Stimulated activated CD8-positive, alpha-beta memory T cell treated with anti-CD3 and anti-CD28 coated beads, Interleukin-7, amount 100 ng/mL, for 1 hour (primary cell): Measurements from ENCODE around the gene ANKRD28.
"Not testable (repeated sequence)": the region's sequence is repeated elsewhere in the genome, so short reads cannot be mapped to it uniquely, and the experiment has no call there.

ENCODE experiments used
- DNase-seq, 2 donors: peaks; one replicate each; pipeline ENCODE4 v3.0.0-alpha.2; 2020; ENCODE audit warnings: low read depth in 2 of 2

The ANKRD28 gene

DNA sequence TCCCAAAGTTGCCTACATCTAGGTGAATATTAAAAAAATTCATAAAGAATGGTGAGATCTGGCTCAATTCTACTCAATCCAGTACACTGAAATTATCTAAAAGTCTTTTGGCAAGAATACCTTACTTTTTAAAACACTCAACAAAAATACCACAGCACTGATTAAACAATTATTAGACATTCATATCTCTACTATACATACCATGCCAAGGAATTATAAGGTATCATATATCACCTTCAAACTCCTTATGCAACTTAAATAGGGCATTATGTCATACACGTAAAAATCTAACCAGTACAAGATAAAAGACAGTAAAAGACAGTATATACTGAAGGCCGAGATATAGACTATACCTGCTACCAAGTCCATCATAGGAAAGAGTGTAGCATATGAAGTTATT lies 6.1 kb upstream of the ANKRD28 start:
- DNase-seq = no peak

DNA sequence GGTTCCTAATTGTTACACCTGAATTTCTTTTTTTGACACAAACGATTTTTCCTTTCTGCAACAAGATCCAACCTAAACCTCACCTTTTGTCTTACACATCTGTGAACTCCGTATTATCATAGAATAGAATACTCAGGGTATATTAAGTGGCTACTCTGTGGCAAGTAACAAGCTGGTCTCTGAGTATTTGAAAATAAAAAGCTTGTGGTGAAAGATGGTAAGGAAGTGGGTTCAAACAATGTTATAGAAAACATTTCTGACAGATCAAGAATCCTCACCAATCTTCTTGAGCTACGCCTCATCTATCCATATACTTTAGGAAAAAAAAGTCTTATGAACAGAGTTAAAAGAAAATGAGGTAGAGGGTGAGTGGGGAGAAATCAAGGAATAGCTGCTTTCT lies 3.5 kb upstream of the ANKRD28 start:
- DNase-seq = no peak

DNA sequence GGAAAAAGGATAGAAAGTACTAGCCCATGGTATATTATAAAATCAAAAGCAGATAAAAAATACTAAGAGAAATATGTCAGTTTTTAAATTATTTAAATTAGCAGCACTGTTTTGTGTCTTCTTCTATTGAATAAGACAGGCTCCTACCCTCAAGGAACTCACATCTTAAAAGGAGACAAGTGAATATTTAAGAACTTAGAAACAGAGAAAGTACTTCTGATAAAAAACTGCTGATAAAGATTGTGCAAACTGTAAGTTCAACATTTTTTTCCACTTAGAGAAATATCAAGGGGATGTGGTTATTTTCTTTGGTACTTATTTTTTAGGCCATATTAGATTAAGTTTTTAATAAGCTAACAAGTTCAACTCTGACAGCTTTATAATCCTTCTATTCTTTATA lies 3.0 kb upstream of the ANKRD28 start:
- no peak for DNase-seq

DNA sequence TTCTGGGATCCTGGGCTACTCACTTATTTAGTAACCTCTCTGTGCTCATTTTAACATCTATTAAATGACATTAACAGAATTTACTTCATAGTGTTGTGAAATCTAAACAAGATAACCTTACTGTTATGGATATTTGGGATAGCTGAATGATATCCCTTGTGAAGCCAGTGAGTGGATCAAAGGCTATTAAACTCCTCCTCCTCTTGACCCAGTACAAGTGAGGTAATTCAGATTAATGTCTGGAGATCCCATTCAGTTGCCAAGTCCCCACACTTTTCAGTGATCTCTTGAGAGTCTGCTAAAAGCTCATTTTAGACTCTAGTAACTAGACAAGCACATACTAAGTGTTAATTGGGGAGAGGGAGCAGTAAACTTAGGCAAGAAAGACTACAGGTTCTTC lies 2.5 kb upstream of the ANKRD28 start:
- DNase-seq = no peak

DNA sequence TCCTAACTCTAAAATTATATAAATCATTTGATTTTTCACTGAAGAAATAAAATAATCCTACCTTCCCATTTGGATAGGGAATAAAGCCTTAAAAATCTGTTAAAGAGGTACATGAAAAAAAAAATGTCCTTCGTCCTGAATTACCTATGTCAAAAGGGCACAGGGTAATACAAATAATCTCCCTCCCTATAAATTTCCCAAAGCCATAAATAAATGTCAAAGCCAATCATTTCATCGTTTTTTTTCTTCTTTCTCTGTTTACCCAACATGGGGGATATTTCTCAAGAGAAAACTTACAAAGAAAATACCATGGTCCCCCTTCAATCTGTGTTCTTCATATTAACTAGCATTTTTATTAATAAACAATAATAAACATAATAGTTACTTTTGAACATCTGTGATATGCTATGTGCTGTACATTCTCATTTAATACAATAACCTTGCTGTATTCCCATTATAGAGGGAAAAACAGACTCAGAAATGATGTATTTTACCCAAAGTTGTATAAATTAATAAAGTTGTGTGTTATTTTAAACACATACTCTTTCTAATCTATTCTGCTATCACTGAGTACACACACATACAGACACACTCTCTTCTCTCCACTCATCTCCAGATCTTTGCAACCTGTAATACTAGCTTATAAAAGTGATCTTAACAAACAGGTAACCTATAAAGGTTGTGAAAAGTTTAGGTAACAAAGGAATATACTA lies 910 bp upstream of the ANKRD28 start:
- no peak for DNase-seq

DNA sequence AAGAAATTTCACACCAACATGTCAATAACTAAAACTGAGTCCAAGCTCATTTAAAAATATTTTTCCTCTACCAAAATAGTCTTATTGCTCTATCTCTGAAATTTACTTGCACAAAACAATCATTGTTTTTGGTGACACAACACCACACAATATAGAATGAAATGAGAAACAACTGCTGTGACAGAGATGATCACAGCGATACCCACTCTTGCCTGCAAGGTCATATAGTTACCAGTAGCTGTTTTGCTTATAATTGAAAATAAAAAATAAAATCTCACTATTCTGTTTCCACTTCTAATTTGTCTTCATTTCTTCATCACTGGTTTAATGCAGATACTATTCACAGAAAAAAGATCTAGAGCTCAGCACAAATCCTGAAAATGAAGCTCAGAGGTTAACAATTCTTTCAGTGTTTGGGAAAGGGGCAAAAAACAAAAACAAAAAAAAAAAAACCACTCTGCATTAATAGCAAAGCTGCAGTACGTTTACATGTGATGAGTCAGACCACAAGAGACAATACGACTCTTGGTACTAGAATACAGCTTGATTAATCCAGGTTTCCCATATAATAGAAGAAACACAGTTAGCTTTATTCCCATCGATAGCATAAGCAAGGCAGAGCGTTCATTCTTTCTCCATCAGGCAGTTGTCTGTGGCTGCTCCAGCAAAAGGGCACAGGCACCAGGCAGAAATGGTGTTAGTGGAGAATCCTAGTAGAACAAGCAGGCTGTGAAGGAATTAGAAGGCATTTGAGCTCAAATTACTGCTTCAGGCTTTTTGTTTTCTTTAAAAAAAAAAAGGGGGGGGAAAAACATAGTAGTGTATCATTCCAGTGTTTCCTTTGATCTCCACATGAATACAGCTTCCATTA lies 773 bp downstream of the ANKRD28 start:
- no peak for DNase-seq

DNA sequence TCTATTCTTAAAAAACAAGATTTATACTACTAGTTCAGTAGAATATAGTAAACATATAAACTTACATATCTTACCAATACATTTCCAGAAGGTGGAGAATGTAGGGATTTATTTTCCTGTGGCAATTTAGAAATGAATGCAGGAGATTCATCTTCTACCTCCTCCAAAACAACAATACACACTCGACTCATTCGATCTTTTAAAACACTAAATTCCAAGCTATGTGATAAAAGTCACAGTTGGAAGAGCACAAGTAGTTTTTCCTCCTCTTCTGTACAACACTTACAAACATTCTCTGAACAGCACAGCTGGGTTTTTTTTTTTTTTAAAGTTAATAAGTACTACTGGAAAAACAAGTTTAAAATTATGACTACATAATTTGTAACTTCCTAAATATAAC lies 1.4 kb downstream of the ANKRD28 start:
- DNase-seq = no peak

DNA sequence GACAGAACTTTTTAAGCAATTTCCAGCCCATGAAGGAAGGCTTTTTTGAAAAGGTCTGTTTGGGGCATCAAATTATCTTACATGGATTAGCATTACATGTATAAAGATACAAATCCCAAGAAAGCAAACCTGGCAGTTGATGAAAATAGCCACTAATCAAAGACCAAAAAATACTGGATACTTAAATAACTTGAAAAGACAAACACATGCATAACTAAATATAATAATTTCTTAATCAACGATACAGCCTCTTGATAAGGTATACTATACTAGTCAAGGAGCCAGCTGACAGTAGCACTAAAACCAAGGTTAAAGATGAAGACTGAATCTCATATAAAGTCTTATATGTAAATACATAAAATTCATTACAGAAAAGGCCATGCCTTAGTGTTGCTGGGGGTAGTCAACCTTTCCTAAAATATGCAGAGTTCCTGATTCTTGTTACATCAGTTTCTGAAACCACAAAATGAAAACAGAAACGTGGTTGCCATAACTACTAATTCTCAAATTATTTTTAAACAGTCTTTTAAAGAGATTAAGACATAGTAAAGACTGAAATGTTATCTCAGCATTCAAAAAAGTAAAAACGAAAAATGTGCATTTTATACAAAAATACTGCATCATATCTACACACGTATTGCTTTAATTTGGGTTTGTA lies 2.0 kb downstream of the ANKRD28 start:
- no peak for DNase-seq

DNA sequence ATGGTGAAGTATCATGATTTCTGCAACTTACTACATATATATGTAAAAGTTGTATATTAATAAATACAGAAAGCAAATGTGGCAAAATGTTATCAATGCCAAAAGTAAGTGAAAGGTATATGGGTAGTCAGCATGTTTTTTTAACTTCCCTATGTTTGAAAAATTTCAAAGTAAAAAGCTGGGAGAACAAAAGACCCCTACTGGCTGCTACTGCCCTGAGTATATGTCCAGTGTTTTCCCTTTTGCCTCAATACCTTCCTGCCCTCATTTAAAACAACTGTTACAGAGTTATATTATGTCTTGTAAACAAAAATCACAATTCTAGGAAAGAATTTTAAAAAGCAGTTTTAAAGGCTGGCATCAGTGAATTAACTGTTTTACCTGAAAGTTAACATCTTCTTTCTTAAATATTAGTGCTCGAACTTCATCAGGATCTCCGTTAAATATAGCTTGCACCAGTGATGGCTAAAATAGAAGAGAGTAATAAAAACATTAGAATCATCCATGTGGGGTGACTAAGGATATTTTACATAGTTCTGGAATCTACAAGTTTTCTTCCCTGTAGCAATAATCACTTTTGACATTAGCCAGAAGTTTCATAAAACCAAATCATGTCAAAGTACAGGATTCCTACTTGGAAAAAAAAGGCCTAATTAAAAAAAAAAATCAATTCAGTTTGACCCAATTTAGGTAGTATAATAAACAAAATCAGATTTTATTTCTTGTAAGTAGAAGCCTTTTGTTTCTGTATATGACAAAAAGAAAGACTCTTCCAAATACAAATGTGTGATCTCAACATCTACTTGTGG lies 2.7 kb downstream of the ANKRD28 start:
- DNase-seq = no peak

DNA sequence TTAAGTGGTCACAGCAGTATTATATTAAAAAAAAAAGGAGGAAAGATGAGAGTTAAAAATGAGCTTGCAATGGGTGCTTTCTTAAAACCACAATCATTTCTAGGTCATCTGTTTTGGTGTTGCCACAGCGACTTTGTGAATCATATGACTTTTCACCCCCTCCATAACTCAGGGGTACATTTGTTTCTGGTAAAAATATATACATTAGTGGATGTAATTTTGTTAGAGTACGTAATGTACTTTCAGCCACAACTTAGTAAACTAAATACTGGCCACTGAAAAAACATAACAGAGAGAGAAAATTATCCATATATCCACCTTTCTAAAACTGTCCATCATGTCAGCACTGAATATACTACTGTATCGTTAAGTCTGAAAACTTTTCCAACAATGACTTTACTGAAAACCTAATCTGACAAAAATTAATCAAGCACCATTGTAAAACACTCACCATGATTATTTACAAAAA lies 3.4 kb downstream of the ANKRD28 start:
- DNase-seq = no peak

DNA sequence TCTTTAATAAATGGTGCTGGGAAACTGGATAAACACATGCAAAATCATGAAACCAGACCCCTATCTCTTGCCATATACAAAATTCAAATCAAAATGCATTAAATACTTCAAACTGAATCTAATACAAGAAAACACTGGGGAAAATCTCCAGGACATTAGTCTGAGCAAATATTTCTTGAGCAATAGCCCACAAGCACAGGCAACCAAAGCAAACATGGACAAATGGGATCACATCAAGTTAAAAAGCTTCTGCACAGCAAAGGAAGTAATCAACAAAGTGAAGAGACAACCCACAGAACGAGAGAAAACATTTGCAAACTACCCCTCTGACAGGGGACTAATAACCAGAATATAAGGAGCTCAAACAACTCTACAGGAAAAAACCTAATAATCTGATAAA lies 6.3 kb downstream of the ANKRD28 start:
- DNase-seq = no peak

DNA sequence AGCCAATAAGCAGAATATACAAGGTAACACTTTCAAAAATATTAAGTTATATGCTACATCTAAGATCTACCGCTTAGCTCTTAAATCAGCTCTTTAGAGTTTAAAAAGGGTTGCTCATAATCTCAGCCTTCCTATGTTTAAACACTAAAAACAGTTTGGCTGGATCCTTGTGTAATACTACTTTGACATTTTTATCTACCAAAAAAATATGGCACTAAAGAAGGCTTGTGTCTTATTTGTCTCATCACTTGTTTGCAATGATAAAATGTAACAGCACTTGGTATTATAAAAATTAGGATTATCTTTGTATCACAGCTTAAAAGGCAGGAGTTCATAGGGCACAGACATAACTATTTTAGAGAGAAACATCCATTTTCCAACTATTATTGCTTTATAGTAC lies 9.8 kb downstream of the ANKRD28 start:
- no peak for DNase-seq

DNA sequence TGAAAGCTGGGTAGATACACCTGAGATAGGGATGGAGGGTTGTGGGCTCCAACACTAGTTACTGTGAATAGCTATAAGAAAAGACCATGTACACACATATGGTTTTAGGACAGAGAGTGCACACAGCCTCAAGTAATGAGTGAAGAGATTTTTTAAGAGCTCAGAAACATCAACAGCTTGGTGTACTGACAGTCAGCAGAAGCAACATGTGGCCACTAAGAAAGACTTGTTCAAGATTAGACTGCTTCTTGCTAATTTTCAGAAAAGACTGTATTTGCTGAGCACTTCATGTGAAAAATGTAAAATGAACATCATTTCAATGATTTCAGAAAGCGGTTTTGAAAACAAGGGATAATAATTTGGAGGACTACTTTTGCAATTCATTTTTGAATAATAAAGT lies 10.3 kb downstream of the ANKRD28 start:
- no peak for DNase-seq

DNA sequence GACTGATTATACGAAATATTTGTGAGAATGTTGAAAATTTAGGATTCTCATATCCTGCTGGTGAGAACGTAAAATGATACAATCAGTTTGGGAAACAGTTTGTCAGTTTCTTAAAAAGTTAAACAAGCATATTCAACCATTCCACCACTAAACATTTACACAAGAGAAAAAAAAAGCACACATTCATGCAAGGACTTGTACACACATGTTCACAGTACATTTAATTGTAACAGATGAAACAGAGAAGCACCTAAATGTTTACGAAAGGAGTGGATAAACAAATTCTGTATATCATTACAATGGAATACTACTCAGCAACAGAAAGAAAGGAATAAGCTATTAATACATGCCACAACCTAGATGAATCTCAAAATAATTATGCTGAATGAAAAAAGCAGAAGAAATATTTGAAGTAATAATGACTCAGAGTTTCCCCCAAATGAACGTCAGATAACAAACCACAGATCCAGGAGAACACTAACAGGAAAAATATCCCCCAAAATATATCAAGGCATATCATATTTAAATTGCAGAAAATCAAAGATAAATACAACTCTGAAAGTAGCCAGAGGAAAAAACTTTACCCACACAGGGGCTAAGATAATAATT lies 14.3 kb downstream of the ANKRD28 start:
- no peak for DNase-seq

DNA sequence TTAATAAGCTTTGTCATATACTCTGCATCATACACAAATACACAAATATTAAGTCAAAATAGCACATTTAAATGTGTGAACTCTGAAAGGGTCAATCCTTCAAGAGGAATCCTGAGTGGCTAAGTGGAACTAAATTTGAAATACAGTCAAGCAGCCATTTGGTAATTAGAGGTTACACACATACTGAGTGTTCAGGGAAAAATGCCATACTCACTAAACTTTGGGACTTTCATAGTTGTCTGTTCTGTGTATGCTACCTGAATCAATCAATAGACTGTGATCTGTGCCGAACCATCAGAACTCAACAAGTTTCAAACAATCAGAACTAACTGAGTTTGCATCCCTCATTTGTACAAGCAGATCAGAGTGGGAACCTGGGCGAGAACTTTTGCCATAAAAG lies 15.3 kb downstream of the ANKRD28 start:
- no peak for DNase-seq

DNA sequence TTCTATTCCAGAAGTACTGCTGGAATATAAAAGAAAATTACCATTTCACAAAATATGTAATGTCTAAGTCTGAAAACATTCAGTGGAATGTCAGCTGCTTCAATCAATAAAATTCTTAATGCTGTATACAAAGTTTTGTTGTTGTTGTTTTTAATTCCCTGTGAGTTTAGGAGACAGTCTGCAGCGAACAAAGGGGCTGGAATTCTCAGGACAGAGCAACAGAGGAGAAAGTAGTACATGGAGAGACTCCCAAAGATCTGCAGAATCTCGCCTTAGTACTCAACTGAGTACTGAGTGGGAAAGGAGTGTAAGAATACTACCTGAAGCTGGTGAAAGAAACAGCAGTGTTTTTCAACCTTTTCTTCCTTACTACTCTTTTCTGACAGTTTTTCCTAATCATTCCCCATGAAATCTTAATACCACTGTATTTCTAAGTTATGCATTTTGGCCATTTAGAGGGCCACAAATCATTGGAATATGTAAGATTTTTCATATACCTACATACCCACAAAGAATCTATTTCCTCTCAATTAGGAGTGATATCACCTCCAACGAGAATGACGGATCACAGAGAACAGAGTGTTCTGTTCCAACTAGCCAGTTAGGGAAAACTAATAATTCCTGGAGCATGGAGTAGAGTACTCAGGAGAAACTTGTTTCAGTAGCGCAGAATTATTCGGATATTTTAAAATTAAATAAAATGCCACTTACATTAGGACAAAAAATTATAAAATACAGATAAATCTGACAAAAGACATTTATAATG lies 16.0 kb downstream of the ANKRD28 start:
- DNase-seq = no peak

DNA sequence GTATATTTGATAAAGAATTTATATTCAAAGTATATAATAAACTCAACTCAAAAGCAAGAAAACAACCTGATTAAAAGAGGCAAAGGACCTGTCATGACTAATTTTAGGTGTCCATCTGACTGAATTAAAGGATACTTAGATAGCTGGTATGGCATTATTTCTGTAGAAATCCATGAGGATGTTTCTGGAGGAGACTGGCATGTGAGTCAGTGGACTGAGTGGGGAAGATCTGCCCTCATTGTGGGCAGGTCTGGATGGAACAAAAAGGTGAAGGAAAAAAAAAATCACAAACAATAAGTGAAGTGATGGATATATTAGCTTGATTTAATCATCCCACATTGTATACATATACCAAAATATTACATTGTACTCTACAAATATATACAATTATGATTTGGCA lies 16.6 kb downstream of the ANKRD28 start:
- DNase-seq = no peak

DNA sequence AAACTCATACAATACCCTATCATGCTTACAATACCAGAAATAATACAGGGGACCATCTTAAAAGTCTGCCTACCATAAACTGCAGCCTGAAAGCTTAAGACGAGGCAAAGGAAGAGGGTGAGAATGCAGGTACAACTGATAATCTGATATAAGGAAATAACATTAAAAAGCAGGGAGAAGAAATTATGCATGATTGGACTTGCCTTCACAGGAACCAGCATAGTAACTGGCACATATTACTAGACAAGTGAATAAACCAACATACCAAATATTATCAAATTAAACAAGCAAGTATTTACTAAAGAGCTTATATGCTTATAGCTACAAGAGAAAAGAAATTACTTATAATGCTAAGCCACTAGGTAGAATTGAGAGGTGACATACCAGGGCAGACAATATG lies 18.7 kb downstream of the ANKRD28 start:
- no peak for DNase-seq

DNA sequence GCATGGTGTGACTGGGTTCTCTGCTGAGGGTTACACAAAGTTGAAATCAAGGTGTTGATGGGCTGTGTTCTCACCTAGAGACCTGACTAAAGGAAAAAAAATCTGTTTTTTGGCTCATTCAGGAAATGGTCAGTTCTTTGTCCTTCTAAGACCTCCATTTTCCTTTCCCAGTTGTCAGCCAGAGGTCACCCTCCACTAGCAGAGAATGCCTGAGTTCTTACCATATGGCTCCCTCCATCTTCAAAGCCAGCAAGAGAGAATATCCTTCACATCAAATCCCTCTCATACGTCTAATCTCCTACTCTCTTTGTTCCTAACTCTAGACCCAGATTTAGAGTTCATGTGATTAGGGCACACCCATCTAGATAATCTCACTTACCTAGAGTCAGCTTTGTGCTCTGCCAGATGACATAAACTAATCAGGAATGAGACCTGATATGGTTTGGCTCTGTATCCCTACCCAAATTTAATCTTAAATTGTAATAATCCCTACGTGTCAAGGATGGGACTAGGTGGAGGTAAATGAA lies 19.4 kb downstream of the ANKRD28 start:
- no peak for DNase-seq

DNA sequence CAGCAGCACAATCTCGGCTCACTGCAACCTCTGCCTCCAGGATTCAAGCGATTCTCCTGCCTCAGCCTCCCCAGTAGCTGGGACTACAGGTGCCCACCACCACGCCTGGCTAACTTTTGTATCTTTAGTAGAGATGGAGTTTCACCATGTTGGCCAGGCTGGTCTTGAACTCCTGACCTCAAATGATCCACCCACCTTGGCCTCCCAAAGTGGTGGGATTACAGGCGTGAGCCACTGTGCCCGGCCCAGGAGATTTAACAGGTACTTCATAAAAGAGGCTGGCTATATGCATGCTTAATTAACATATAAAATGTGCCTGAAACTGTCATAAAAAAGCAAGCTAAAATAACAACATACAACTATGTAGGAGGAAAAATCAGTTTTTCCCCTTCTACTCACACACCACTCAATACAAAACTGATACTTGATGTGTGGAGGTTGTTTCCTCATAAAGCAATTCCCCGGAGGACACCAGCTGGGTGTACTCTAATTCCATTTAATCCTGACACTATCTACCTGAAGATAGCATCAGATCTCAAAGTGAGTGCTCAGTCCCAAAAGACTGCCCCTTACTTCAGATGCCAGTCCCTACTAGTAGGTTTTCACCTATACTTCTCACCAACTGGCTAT lies 22.7 kb downstream of the ANKRD28 start:
- DNase-seq = not testable (repeated sequence)
